ENCODE data around the gene ANKRD22.
"Not testable (repeated sequence)": the region's sequence is repeated elsewhere in the genome, so short reads cannot be mapped to it uniquely, and the experiment has no call there.

Gene ANKRD22

DNA sequence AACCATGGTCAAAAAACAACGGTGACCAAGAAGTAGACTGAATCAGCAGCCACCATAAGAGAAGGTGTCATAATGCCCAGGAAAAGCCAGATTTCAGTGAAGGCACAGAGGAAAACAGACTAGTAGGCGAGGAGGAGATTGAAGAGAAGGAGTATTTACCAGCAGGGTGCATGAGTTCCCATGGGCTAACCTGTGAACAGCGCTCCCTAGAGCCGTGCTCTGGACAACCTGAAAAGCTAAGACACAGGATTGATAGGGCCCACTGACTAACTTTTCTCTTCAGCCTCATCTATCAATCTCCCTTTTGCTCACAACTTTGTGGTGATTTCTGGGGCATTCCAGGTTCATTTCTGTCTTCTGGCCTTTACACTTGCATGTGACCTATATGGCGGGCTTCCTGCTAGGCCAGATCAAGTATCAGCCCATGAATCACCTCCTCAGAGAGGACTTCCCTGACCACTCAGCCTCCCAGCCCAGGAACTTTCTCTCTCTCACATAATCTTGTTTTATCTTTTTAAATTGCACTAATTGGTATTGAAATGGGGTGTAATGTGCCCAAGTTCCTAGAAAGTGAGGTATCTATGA is 12.8 kb downstream of the ANKRD22 start:
- H3K4me3 ChIP-seq (ENCODE audit: low read depth, low read length), result no peak overlapping the region

- not testable (repeated sequence) for H3K4me3 ChIP-seq (ENCODE audit: low read depth, low read length)
These were observed 14.0 kb downstream of the ANKRD22 start for GRCh38 chr10:88837632-88838031.

GRCh38 chr10:88835910-88836221 is 15.8 kb downstream of the ANKRD22 start:
- H3K4me3 ChIP-seq (ENCODE audit: low read depth, low read length), result no peak overlapping the region

- H3K4me3 ChIP-seq (ENCODE audit: low read depth, low read length), result no peak overlapping the region
These were observed 16.3 kb downstream of the ANKRD22 start for GRCh38 chr10:88835096-88835909.

- no peak overlapping the region for H3K4me3 ChIP-seq (ENCODE audit: low read depth, low read length)
These were observed 17.9 kb downstream of the ANKRD22 start for GRCh38 chr10:88833723-88834122.

DNA sequence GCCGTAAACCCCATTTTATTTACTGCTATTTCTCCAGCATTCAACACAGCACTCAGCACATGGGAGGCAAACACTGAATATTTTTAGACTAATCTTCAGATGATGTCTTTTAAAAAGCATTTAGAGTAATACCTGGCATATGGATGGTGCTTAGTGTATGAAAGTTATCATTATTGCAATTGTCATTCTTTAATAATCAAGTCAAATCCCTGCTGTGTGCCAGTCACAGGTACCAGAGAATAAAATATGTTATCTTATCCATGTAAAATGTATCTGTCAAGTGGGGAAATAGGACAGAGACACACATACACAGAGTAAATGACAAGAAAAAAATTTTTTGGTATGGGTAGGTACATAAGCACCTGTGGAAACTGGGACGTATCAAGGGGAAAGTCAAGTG is 18.5 kb downstream of the ANKRD22 start:
- H3K4me3 ChIP-seq (ENCODE audit: low read depth, low read length), result no peak overlapping the region

DNA sequence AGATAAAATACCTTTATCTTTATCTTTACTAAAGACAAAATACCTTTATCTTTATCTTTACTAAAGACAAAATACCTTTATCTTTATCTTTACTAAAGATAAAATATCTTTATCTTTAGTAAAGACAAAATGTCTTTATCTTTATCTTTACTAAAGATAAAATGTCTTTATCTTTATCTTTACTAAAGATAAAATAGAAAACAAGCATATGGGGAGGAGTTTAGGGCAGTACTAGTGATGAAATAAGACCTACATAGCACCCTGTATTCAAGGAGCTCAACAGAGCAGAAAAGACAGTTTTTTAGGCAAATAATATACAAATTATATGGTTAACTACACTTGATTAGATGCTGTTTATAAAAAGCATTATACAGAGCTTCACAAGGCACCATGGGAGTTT is 19.3 kb downstream of the ANKRD22 start:
- no peak overlapping the region for H3K4me3 ChIP-seq (ENCODE audit: low read depth, low read length)

DNA sequence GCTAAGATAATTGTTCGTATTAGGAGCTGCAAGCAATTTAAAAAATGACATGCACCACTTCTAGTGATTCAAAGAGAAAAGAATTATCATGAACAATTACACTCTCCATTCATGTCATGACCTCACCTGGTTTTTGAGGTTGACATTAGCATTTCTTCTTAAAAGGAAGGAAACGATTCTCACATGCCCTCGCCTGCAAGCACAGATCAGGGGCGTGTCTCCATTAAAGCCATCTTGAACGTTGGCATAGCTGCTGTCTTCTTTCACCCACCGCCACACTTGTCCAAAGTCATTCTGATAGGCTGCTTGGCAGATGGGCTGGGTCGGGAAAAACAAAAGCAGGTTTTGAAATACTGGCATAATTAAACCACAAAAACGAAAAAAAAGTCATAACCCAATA is 19.9 kb downstream of the ANKRD22 start:
- H3K4me3 ChIP-seq (ENCODE audit: low read depth, low read length), result no peak overlapping the region

DNA sequence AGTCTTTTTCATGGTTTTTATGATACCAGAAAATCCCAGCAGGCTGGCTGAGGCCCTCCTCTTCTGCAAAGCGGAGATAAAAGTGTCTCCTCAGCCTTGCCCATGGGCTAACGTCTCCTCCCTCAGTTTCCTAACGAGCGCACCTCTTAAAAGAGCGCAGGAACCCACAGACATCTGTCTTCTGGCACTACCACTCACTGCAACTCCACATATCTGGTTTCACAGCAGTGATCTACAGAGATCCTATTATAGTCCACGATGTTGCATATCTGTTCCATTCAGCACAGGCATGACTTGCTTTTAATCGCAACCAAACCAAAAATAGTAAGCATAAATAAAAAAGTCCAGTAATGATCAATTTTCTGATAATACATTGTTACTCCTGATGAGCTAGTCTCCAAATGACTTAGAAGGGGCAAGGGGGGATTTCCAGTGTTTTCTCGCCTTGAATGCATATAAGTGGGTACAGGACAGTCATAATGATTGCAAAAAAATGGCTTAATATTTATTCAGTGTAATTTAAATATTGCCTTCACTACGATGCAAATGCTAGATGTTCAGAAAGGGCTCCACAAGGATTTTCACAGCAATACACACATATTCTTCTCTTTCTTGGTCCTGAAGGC is 20.9 kb downstream of the ANKRD22 start:
- no peak overlapping the region for H3K4me3 ChIP-seq (ENCODE audit: low read depth, low read length)

- H3K4me3 ChIP-seq (ENCODE audit: low read depth, low read length), result no peak overlapping the region
These were observed 23.3 kb downstream of the ANKRD22 start for GRCh38 chr10:88828310-88828709.

DNA sequence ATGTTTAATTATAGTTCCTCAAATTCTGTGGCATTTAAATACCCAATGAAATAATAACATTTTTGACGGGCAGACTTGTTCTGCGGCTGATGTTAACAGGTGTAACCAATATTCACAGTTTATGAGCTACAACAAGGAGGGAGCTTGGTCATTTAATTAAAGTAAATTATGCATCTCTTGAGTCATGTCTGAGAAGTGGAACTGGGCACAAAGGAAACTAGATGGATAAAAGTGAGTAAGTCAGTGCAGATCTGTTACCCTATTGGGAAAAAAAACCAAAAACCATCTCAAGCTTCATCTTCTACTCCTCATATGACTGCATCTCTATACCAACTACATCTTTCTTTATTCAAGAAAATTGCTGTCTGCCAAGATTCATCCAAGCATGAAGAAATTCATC is 24.0 kb downstream of the ANKRD22 start:
- H3K4me3 ChIP-seq (ENCODE audit: low read depth, low read length), result no peak overlapping the region

DNA sequence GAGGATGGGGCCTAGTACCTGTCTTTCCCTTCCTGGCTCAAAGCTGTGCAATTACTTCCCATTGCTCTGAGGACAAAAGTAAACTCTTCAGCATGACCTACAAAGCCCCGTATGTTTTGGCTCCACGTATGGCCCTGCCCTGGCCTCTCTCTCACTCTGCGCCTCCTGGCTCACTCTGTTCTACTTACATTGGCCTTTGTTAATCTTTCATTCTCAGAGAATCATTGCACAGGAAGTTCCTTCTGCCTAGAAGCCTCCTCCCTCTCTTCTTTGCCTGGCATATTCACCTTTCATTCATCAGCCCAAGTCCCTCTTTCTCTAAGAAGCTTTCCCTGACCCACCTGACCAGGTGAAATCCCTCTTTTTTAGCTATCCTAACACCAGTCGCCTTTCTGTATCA is 25.3 kb downstream of the ANKRD22 start:
- H3K4me3 ChIP-seq (ENCODE audit: low read depth, low read length), result no peak overlapping the region

GRCh38 chr10:88820748-88821401 is 30.8 kb downstream of the ANKRD22 start:
- H3K4me3 ChIP-seq (ENCODE audit: low read depth, low read length), result no peak overlapping the region

DNA sequence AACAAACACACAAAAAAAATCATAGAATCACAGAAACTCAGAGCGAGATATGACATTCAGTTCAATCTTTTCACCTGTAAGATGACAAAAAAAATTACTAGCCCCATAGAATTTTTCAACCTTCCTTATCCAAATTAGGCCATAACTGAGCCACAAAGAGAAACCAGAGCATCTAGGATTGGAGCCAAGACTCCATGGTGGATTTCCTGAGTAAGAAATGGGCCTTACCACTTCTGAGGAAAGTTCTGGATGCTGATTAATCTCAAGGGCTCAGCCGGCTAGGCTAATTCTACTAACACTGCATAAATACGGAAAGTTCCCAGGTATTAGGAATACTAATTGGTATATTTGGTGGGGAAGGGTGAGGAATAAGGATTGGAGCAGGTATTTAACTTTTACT is 32.4 kb downstream of the ANKRD22 start:
- no peak overlapping the region for H3K4me3 ChIP-seq (ENCODE audit: low read depth, low read length)

DNA sequence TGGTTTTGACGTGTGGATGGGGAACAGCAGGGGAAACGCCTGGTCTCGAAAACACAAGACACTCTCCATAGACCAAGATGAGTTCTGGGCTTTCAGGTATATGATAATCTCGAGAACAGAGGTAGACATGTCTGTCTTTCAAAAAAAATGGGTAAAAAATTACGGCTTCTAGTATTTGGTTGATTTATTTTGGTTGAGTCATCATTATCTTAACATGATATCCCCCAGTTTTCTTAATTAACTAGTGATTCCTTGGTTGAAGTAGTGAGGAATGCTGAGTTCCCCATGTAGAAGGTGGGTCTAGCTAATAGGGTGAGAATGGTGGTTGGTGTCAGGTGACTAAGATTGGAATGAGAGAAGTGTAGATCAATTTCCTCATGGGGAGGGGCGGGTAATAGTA is 38.4 kb downstream of the ANKRD22 start:
- H3K4me3 ChIP-seq (ENCODE audit: low read depth, low read length), result no peak overlapping the region

GRCh38 chr10:88810196-88810961 is 41.3 kb downstream of the ANKRD22 start:
- H3K4me3 ChIP-seq (ENCODE audit: low read depth, low read length), result no peak overlapping the region

DNA sequence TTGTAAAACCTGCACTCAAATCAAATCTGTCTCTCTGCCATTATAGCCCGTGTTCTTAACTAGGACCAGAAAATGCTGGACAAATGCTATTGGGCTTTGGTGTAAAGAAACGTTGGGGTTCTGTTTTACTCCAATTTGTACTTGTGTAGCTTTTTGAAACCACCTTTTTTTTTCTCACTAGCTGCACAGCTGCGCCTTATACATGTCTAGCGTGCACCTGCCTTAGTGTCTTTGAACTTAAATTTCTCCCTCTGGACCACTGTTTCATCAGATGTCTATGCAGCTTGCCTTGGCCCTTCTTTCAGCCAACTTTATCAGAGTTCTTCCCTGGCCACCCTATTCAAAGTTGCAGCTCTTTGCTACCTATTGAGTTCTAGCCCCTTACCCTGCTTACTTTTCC is 42.0 kb downstream of the ANKRD22 start:
- no peak overlapping the region for H3K4me3 ChIP-seq (ENCODE audit: low read depth, low read length)

DNA sequence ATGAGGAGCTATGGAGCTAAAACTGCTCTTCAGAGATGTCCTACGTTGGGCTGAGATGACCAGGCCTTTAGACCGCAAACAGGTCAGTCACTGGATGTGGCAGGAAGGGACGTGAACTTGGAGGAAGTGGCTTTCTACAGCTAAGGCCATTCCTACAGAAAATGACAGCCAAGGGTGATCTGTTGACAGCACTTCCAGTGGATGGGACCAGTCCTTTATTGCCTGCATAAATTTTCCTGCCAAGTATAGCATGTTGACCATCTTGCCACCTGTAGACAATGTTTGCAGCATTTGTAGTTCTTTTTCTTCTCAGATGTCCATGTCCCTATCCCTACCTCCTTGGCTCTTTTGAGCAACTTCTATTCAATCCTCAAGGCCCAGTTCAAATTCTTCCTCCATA is 45.7 kb downstream of the ANKRD22 start:
- H3K4me3 ChIP-seq (ENCODE audit: low read depth, low read length), result no peak overlapping the region

DNA sequence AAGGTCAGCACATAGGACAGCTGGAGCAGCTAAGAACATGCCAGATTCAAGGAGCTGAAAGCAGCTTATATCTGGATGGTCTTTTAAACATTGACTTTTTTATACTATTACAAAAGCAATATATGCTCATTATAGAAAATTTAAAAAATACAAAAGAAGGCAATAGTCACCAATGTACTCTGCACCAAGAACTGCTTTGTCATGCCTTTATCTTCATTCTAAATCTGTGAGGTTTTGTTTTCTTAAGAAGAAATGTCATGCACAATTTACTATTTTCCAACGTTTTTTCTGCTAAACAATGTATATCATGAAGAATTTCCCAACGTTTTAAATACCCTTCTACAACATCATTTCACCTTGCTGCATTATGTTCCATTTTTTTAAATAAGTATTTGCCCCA is 46.3 kb downstream of the ANKRD22 start:
- no peak overlapping the region for H3K4me3 ChIP-seq (ENCODE audit: low read depth, low read length)

- no peak overlapping the region for H3K4me3 ChIP-seq (ENCODE audit: low read depth, low read length)
These were observed 47.4 kb downstream of the ANKRD22 start for GRCh38 chr10:88804083-88804812.

DNA sequence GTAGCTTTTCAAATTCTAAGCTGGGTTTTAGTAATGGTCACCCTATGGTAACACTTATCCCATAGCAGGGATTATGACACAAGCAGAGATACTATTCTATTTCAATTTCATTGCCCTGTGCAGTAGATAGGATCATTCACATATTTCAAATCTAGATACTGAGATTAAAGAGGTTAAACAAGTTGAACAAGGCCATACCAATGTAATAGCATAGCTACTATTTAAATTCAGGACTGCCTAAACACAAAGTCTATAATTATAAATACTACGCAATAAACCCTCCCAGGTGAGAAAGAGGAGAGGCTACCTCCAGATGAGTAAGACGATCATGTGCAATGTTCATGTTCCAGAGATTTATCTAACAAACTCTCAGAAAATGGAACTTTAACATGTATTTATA is 48.0 kb downstream of the ANKRD22 start:
- no peak overlapping the region for H3K4me3 ChIP-seq (ENCODE audit: low read depth, low read length)

Measured in iPS-11a (cell line).